ENCODE measurements around the gene SYNE1. TPM values are rescaled to one million over a fixed set of nuclear protein-coding genes. Genes with fewer than 3 reads are reported as not detected.
A peak's percentile ranks its signal among the peaks of the same experiment; 100 is the strongest.

SYNE1 gene
- total RNA-seq, 3 donors from 2014 or later (not counting 1 experiment from before 2014, with no cell fraction given), result 489 to 570 (median 498) TPM

- ATAC-seq, result no peak
- peaks cover 9% of the 10 kb centered on the region in 2 donors for H3K4me1 Mint-ChIP-seq
- WGBS (ENCODE audit: insufficient coverage), result 96% methylated on average over 11 of the region's 11 CpGs
- no peaks in the 10 kb centered on the region for H3K27me3 Mint-ChIP-seq (ENCODE audit: low read depth in 2 of 2)
- H3K4me3 ChIP-seq (ENCODE audit: low read length), result no peak overlapping the region
- peaks cover 29% of the 10 kb centered on the region for H3K36me3 ChIP-seq (ENCODE audit: control insufficient read depth, insufficient read depth, low read length)
- H3K27ac ChIP-seq (ENCODE audit: low read length), result no peak overlapping the region
- H3K9me3 ChIP-seq (ENCODE audit: control insufficient read depth, insufficient read depth, low read length), result no peaks in the 10 kb centered on the region
- no peak overlapping the region for H3K27ac Mint-ChIP-seq
- peaks cover 7% of the 10 kb centered on the region for H3K36me3 Mint-ChIP-seq
- H3K9me3 Mint-ChIP-seq, result no peaks in the 10 kb centered on the region
- no peak overlapping the region for H3K4me3 Mint-ChIP-seq
- intact Hi-C loops (cut with micrococcal nuclease), result no loop called here
- no peaks in the 10 kb centered on the region for H3K27me3 ChIP-seq (ENCODE audit: control insufficient read depth, insufficient read depth, low read length)
- TF ChIP-seq CTCF (IDR thresholded peaks at IDR 0.05), result no peak
- no peak for DNase-seq
- peaks cover 2% of the 10 kb centered on the region for H3K4me1 ChIP-seq (ENCODE audit: control insufficient read depth, insufficient read depth, low read length)
These were observed 158.7 kb downstream of the SYNE1 start for GRCh38 chr6:152478377-152479010.

GRCh38 chr6:152474354-152474753 is 162.8 kb downstream of the SYNE1 start:
- peak overlapping the region; percentile 14 for H3K4me3 Mint-ChIP-seq
- H3K27ac Mint-ChIP-seq, result peak overlapping the region; percentile 69 to 79
- no peak for TF ChIP-seq CTCF (IDR thresholded peaks at IDR 0.05)
- peaks cover 13% of the 10 kb centered on the region for H3K36me3 Mint-ChIP-seq
- WGBS (ENCODE audit: insufficient coverage), result 18% methylated on average over 1 of the region's 1 CpG
- Histone ChIP-seq H3K4me1 (ENCODE audit: control insufficient read depth, insufficient read depth, low read length) (peaks cover 2% of the 10 kb centered on the region), H3K9me3 (ENCODE audit: control insufficient read depth, insufficient read depth, low read length) (no peaks in the 10 kb centered on the region), H3K27ac (ENCODE audit: low read length) (no peak overlapping the region), H3K27me3 (ENCODE audit: control insufficient read depth, insufficient read depth, low read length) (no peaks in the 10 kb centered on the region), H3K36me3 (ENCODE audit: control insufficient read depth, insufficient read depth, low read length) (peaks cover 42% of the 10 kb centered on the region), H3K4me3 (ENCODE audit: low read length) (no peak overlapping the region)
- ATAC-seq, result peak in 2 of 3 donors; percentile 26 to 68
- DNase-seq, result no peak
- H3K4me1 Mint-ChIP-seq, result peaks cover 9 to 13% of the 10 kb centered on the region in 2 donors
- H3K27me3 Mint-ChIP-seq (ENCODE audit: low read depth in 2 of 2), result no peaks in the 10 kb centered on the region
- intact Hi-C loops (cut with micrococcal nuclease), result no loop called here
- no peaks in the 10 kb centered on the region for H3K9me3 Mint-ChIP-seq

GRCh38 chr6:152472325-152472724 is 164.8 kb downstream of the SYNE1 start:
- H3K4me3 ChIP-seq (ENCODE audit: low read length), result no peak overlapping the region
- H3K4me1 ChIP-seq (ENCODE audit: control insufficient read depth, insufficient read depth, low read length), result peaks cover 2% of the 10 kb centered on the region
- H3K9me3 ChIP-seq (ENCODE audit: control insufficient read depth, insufficient read depth, low read length), result no peaks in the 10 kb centered on the region
- no peaks in the 10 kb centered on the region for H3K27me3 ChIP-seq (ENCODE audit: control insufficient read depth, insufficient read depth, low read length)
- 87% methylated on average over 7 of the region's 7 CpGs for WGBS (ENCODE audit: insufficient coverage)
- Mint-ChIP-seq H3K27me3 (ENCODE audit: low read depth in 2 of 2) (no peaks in the 10 kb centered on the region), H3K27ac (no peak overlapping the region), H3K9me3 (no peaks in the 10 kb centered on the region), H3K4me1 (peaks cover 9 to 13% of the 10 kb centered on the region in 2 donors), H3K36me3 (peaks cover 13% of the 10 kb centered on the region), H3K4me3 (no peak overlapping the region)
- DNase-seq (no peak), ATAC-seq (no peak)
- peaks cover 42% of the 10 kb centered on the region for H3K36me3 ChIP-seq (ENCODE audit: control insufficient read depth, insufficient read depth, low read length)
- intact Hi-C loops (cut with micrococcal nuclease), result no loop called here
- no peak overlapping the region for H3K27ac ChIP-seq (ENCODE audit: low read length)
- no peak for TF ChIP-seq CTCF (IDR thresholded peaks at IDR 0.05)

Data from natural killer cell (primary cell).